SU-DHL-6 (cell line): ENCODE data around the gene DNAJC27.

Source experiments
- H2AFZ ChIP-seq: fragments of 200-600 bp; sonication (generic); 2 replicates; pipeline ENCODE4 v1.6.1; 2014; ENCODE audit warnings: low read depth, mild to moderate bottlenecking, moderate library complexity, mixed read lengths, antibody characterized with exemption, low read length; ENCODE audit not compliant: severe bottlenecking
- H3F3A ChIP-seq: fragments of 200-600 bp; shearing (Covaris generic); 2 replicates; pipeline ENCODE4 v1.6.0; 2016; ENCODE audit warnings: antibody characterized with exemption, mild to moderate bottlenecking; ENCODE audit not compliant: insufficient read depth
- H3K27ac ChIP-seq: fragments of 200-600 bp; sonication (generic); 2 replicates; pipeline ENCODE4 v1.5.1; 2016; ENCODE audit warnings: low read depth, mild to moderate bottlenecking, low read length, moderate library complexity, mixed read lengths
- H3K27me3 ChIP-seq: fragments of 200-600 bp; sonication (generic), shearing (Covaris generic); 2 replicates; pipeline ENCODE4 v1.6.0; 2014; ENCODE audit warnings: mild to moderate bottlenecking, low read length
- H3K36me3 ChIP-seq: fragments of 200-600 bp; sonication (generic); 2 replicates; pipeline ENCODE4 v1.6.1; 2014; ENCODE audit warnings: mild to moderate bottlenecking, low read length, mixed read lengths
- H3K4me2 ChIP-seq: fragments of 300-600, 200-600 bp; shearing (Covaris generic), sonication (generic); 2 replicates; pipeline ENCODE4 v1.6.0; 2014; ENCODE audit warnings: low read length, low read depth, mild to moderate bottlenecking; ENCODE audit not compliant: poor library complexity, severe bottlenecking
- H3K4me3 ChIP-seq: fragments of 200-600 bp; sonication (generic); 2 replicates; pipeline ENCODE4 v1.5.1; 2014; ENCODE audit warnings: antibody characterized with exemption, low read length, mild to moderate bottlenecking, mixed read lengths; ENCODE audit not compliant: insufficient read depth, poor library complexity, severe bottlenecking
- H3K79me2 ChIP-seq: fragments of 200-600 bp; sonication (generic); 2 replicates; pipeline ENCODE4 v1.6.1; 2014; ENCODE audit warnings: mild to moderate bottlenecking, low read length, moderate library complexity; ENCODE audit not compliant: insufficient read depth
- H3K9ac ChIP-seq: fragments of 200-600 bp; sonication (generic); 2 replicates; pipeline ENCODE4 v1.7.0; 2014; ENCODE audit warnings: mild to moderate bottlenecking, low read length
- H3K9me2 ChIP-seq: fragments of 200-600 bp; sonication (generic); replicated peaks from 2 replicates; pipeline ENCODE4 v1.6.1; 2014; ENCODE audit warnings: low read length; ENCODE audit not compliant: insufficient read depth
- H3K9me3 ChIP-seq: fragments of 200-600 bp; sonication (generic); 2 replicates; pipeline ENCODE4 v1.6.1; 2014; ENCODE audit warnings: low read length, mixed read lengths; ENCODE audit not compliant: insufficient read depth
- H4K20me1 ChIP-seq: fragments of 200-600 bp; sonication (generic); 2 replicates; pipeline ENCODE4 v1.6.1; 2014; ENCODE audit warnings: low read depth, mild to moderate bottlenecking, antibody characterized with exemption, low read length, moderate library complexity, mixed read lengths
- CTCF ChIP-seq: fragments of 200-600 bp; sonication (generic); IDR thresholded peaks from one replicate; pipeline ENCODE4 v1.5.1; 2017; ENCODE audit warnings: antibody characterized with exemption, mild to moderate bottlenecking, low read length, moderate library complexity; ENCODE audit not compliant: insufficient read depth, poor library complexity, severe bottlenecking
- EZH2phosphoT487 ChIP-seq: fragments of 200-600 bp; sonication (generic), shearing (Covaris generic); conservative IDR thresholded peaks from 2 replicates; pipeline ENCODE4 v1.6.1; 2018; ENCODE audit warnings: mild to moderate bottlenecking, antibody characterized with exemption, low read length, moderate library complexity, mixed read lengths

Gene DNAJC27

GRCh38 chr2:24917086-24917485, 54.7 kb downstream of the DNAJC27 start:
- Histone ChIP-seq H3K9me2 (no peaks in the 10 kb centered on the region), H3K4me3 (no peak overlapping the region), H3K27me3 (no peaks in the 10 kb centered on the region), H3K9ac (peak overlapping the region; percentile 15; the same call in 1 of the 2 replicates), H3K4me2 (peak overlapping the region; percentile 72), H2AFZ (no peak overlapping the region), H4K20me1 (no peaks in the 10 kb centered on the region), H3K27ac (no peak overlapping the region), H3K9me3 (no peaks in the 10 kb centered on the region), H3K36me3 (no peaks in the 10 kb centered on the region), H3K79me2 (peaks cover 75% of the 10 kb centered on the region), H3F3A (peaks cover 5% of the 10 kb centered on the region; the same call in 1 of the 2 replicates)
- TF ChIP-seq EZH2phosphoT487 = no peak
- TF ChIP-seq CTCF = no peak

- no peaks in the 10 kb centered on the region for H3K36me3 ChIP-seq
- no peak overlapping the region for H3K4me3 ChIP-seq
- H2AFZ ChIP-seq = no peak overlapping the region
- no peaks in the 10 kb centered on the region for H4K20me1 ChIP-seq
- H3K4me2 ChIP-seq = no peak overlapping the region
- H3K9me2 ChIP-seq = no peaks in the 10 kb centered on the region
- H3K79me2 ChIP-seq = peaks cover 84% of the 10 kb centered on the region
- peaks cover 2% of the 10 kb centered on the region; the same call in 1 of the 2 replicates for H3F3A ChIP-seq
- no peak for TF ChIP-seq CTCF
- TF ChIP-seq EZH2phosphoT487 = no peak
- no peaks in the 10 kb centered on the region for H3K9me3 ChIP-seq
- H3K9ac ChIP-seq = no peak overlapping the region
- no peaks in the 10 kb centered on the region for H3K27me3 ChIP-seq
- H3K27ac ChIP-seq = no peak overlapping the region
Observed at GRCh38 chr2:24915796-24916195, 56.0 kb downstream of the DNAJC27 start.

- TF ChIP-seq EZH2phosphoT487 (no peak), CTCF (no peak)
- peaks cover 89% of the 10 kb centered on the region for H3K79me2 ChIP-seq
- H3K27me3 ChIP-seq = no peaks in the 10 kb centered on the region
- H3K9me3 ChIP-seq = no peaks in the 10 kb centered on the region
- H3K4me2 ChIP-seq = no peak overlapping the region
- no peak overlapping the region for H2AFZ ChIP-seq
- no peak overlapping the region for H3K27ac ChIP-seq
- no peaks in the 10 kb centered on the region for H3F3A ChIP-seq
- H3K36me3 ChIP-seq = peaks cover 4% of the 10 kb centered on the region; the same call in 1 of the 2 replicates
- H3K9me2 ChIP-seq = no peaks in the 10 kb centered on the region
- H3K4me3 ChIP-seq = no peak overlapping the region
- H4K20me1 ChIP-seq = no peaks in the 10 kb centered on the region
- H3K9ac ChIP-seq = no peak overlapping the region
Observed at GRCh38 chr2:24915175-24915574, 56.6 kb downstream of the DNAJC27 start.
